Activated CD4-positive, alpha-beta T cell treated with anti-CD3 and anti-CD28 coated beads, Interleukin-2, Interleukin-4, amounts not matched to agents 100 ng/mL and 50 ng/mL, durations not matched to agents 16 hours and 8 hours (primary cell): ENCODE data around the gene ZNF10.

Experiments used
- DNase-seq: peaks from one replicate; pipeline ENCODE4 v3.0.0-alpha.2; 2020; ENCODE audit warnings: low spot score

The ZNF10 gene

GRCh38 chr12:133201888-133202287 lies 71.5 kb downstream of the ZNF10 start:
- no peak for DNase-seq

- no peak for DNase-seq
Measured at GRCh38 chr12:133202493-133203343, 72.3 kb downstream of the ZNF10 start.

GRCh38 chr12:133203344-133204263 lies 73.2 kb downstream of the ZNF10 start:
- DNase-seq = no peak

- no peak for DNase-seq
Measured at GRCh38 chr12:133204264-133204603, 73.8 kb downstream of the ZNF10 start.

- no peak for DNase-seq
Measured at GRCh38 chr12:133206390-133206789, 76.0 kb downstream of the ZNF10 start.
